GM12878 (cell line): ENCODE measurements around the gene ADAMTS13. TPM values are rescaled to one million over a fixed set of nuclear protein-coding genes. Genes with fewer than 3 reads are reported as not detected.

Source experiments
- BCLAF1 ChIP-seq: fragments of 450-650 bp; IDR thresholded peaks from 2 replicates; pipeline ENCODE4 v1.6.1; 2017; ENCODE audit warnings: antibody characterized with exemption, mild to moderate bottlenecking, moderate library complexity
- EGR1 ChIP-seq, 2 experiments: IDR thresholded peaks; 1 replicate in 1 of 2; 2 replicates in 1 of 2; pipeline ENCODE4 v1.6.1; 2011 to 2012; ENCODE audit warnings: low read depth in 2 of 2, low read length in 2 of 2, borderline replicate concordance in 1 of 2, mild to moderate bottlenecking in 1 of 2, moderate library complexity in 1 of 2
- FOS ChIP-seq: IDR thresholded peaks from 3 replicates; pipeline ENCODE4 v1.6.1; 2011; ENCODE audit warnings: borderline replicate concordance; ENCODE audit not compliant: insufficient read length; ENCODE audit errors: extremely low read depth
- GABPA ChIP-seq: IDR thresholded peaks from 2 replicates; pipeline ENCODE4 v1.6.1; 2014; ENCODE audit warnings: antibody characterized with exemption, low read depth, mild to moderate bottlenecking, inconsistent platforms
- HCFC1 ChIP-seq: fragments of 150-350 bp; IDR thresholded peaks from 2 replicates; pipeline ENCODE4 v1.6.1; 2014; ENCODE audit warnings: low read length
- HDAC2 ChIP-seq: fragments of 200-600 bp; sonication (generic); IDR thresholded peaks from 2 replicates; pipeline ENCODE4 v1.6.1; 2017
- IKZF1 ChIP-seq: fragments of 450-650 bp; conservative IDR thresholded peaks from 2 replicates; pipeline ENCODE4 v1.6.1; 2017; ENCODE audit warnings: antibody characterized with exemption, mild to moderate bottlenecking
- IRF3 ChIP-seq: fragments of 450-650 bp; IDR thresholded peaks from 2 replicates; pipeline ENCODE4 v1.6.1; 2014; ENCODE audit warnings: mild to moderate bottlenecking
- LARP7 ChIP-seq: fragments of 450-650 bp; IDR thresholded peaks from 2 replicates; pipeline ENCODE4 v1.6.1; 2017; ENCODE audit warnings: mild to moderate bottlenecking
- MAX ChIP-seq: IDR thresholded peaks from 2 replicates; pipeline ENCODE4 v1.6.1; 2012; ENCODE audit warnings: low read depth, low read length, improper control_type of control experiment
- NRF1 ChIP-seq: conservative IDR thresholded peaks from 2 replicates; pipeline ENCODE4 v1.6.1; 2011; ENCODE audit warnings: mild to moderate bottlenecking, low read depth, low read length, improper control_type of control experiment
- RAD51 ChIP-seq: fragments of 450-650 bp; IDR thresholded peaks from 2 replicates; pipeline ENCODE4 v1.6.1; 2016; ENCODE audit warnings: moderate library complexity, mild to moderate bottlenecking, inconsistent platforms
- RCOR1 ChIP-seq: conservative IDR thresholded peaks from 2 replicates; pipeline ENCODE4 v1.6.1; 2012; ENCODE audit warnings: low read depth, low read length, improper control_type of control experiment
- REST ChIP-seq: IDR thresholded peaks from 2 replicates; pipeline ENCODE4 v1.6.1; 2012; ENCODE audit warnings: mild to moderate bottlenecking, low read depth, low read length
- RFX5 ChIP-seq: IDR thresholded peaks from 2 replicates; pipeline ENCODE4 v1.6.1; 2011; ENCODE audit warnings: low read depth, low read length, improper control_type of control experiment
- RUNX3 ChIP-seq: IDR thresholded peaks from 2 replicates; pipeline ENCODE4 v1.6.1; 2012; ENCODE audit warnings: low read length, inconsistent platforms
- SP1 ChIP-seq: IDR thresholded peaks from one replicate; pipeline ENCODE4 v1.6.1; 2011; ENCODE audit warnings: low read depth, low read length
- STAT3 ChIP-seq: IDR thresholded peaks from 2 replicates; pipeline ENCODE4 v1.6.1; 2011; ENCODE audit warnings: low read depth, low read length, improper control_type of control experiment
- USF2 ChIP-seq: IDR thresholded peaks from 2 replicates; pipeline ENCODE4 v1.6.1; 2011; ENCODE audit warnings: low read depth, low read length, improper control_type of control experiment, borderline replicate concordance
- ZBTB33 ChIP-seq: fragments of 450-650 bp; IDR thresholded peaks from 2 replicates; pipeline ENCODE4 v1.6.1; 2017; ENCODE audit warnings: mild to moderate bottlenecking
- polyA plus RNA-seq, 11 experiments: library from polyadenylated mRNA; depleted of rRNA in 4 of 11; unstranded in 6 of 11; stranded (reverse) in 5 of 11; fragments of >200 nt; fragmentation: Nextera tagmentation in 4 of 11; fragmentation: Illumina TruSeq in 1 of 11; extraction: Ambion mirVana in 4 of 11; extraction: Trizol in 1 of 11; gene quantifications; 1 replicate in 1 of 11; 2 replicates in 10 of 11; pipeline versions ENCODE4 v1.2.1 to v1.2.3, GENCODE V29; 2011 to 2016; ENCODE audit warnings: inconsistent platforms in 2 of 11, missing spikeins in 2 of 11, low read depth in 1 of 11
- total RNA-seq, 4 experiments: library from RNA; depleted of rRNA in 3 of 4; stranded (reverse); fragments of >200 nt in 3 of 4; fragmentation: Illumina TruSeq in 1 of 4; extraction: Trizol in 1 of 4; gene quantifications; 2 replicates each; pipeline versions ENCODE4 v1.2.1 to v1.2.3, GENCODE V29; 2013 to 2021

The ADAMTS13 gene
- total and polyA plus RNA-seq, 10 of the 15 experiments (the other 5 are each of a cell fraction or from before 2014, with no cell fraction given) = 0.08 to 2.4 (median 0.28) TPM

GRCh38 chr9:133460405-133461175 is 38.4 kb downstream of the ADAMTS13 start (continued):
- TF ChIP-seq NRF1 (peak; percentile 33; the same call in 1 of the 2 replicates), RCOR1 (no peak), IKZF1 (no peak), SP1 (peak; percentile 17), RUNX3 (no peak), BCLAF1 (no peak), ZBTB33 (no peak), REST (no peak), USF2 (peak; percentile 32), EGR1 (IDR thresholded peaks at IDR 0.05; ENCODE audit: borderline replicate concordance in 1 of 2, low read depth in 2 of 2, low read length in 2 of 2) (peak in 1 of 2 experiments; percentile 45; a peak in 1 of 3 replicates), RAD51 (peak; percentile 84), HDAC2 (no peak), FOS (no peak), RFX5 (peak; percentile 61; the same call in 1 of the 2 replicates), LARP7 (no peak), GABPA (no peak), IRF3 (no peak), MAX (0 out of 2 replicates have a peak, but pooled peaks have one; percentile 47), HCFC1 (no peak), STAT3 (no peak)
